NCI-H446 (cell line): ENCODE results near the gene YIPF6.
"Not testable (repeated sequence)": the region's sequence is repeated elsewhere in the genome, so short reads cannot be mapped to it uniquely, and the experiment has no call there.

ENCODE experiments used
- DNase-seq, 2 experiments: peaks; one replicate each; lab custom pipeline; 2025; lab: John Stamatoyannopoulos, UW

YIPF6 gene

GRCh38 chrX:68498508-68499379 lies at the start of gene YIPF6:
YIPF6 (plus strand) TSS chrX:68499051; CDS start chrX:68499067, 16 bp downstream.
- peak; percentile 10 to 74 for DNase-seq

- no peak for DNase-seq
Observed at GRCh38 chrX:68451720-68452119, 47.1 kb upstream of the YIPF6 start.

- no peak for DNase-seq
Observed at GRCh38 chrX:68454476-68455150, 44.2 kb upstream of the YIPF6 start.

GRCh38 chrX:68455151-68455510 lies 43.7 kb upstream of the YIPF6 start:
- DNase-seq, result no peak

GRCh38 chrX:68461093-68461492 lies 37.8 kb upstream of the YIPF6 start:
- DNase-seq, result no peak

- DNase-seq, result no peak
Observed at GRCh38 chrX:68461576-68461975, 37.3 kb upstream of the YIPF6 start.

GRCh38 chrX:68462197-68462596 lies 36.7 kb upstream of the YIPF6 start:
- DNase-seq, result no peak

GRCh38 chrX:68462653-68463052 lies 36.2 kb upstream of the YIPF6 start:
- peak; percentile 1 to 37 for DNase-seq

- DNase-seq, result no peak
Observed at GRCh38 chrX:68463880-68464279, 35.0 kb upstream of the YIPF6 start.

- no peak for DNase-seq
Observed at GRCh38 chrX:68464796-68465195, 34.1 kb upstream of the YIPF6 start.

- DNase-seq, result no peak
Observed at GRCh38 chrX:68480969-68481368, 17.9 kb upstream of the YIPF6 start.

- not testable (repeated sequence) for DNase-seq
Observed at GRCh38 chrX:68486198-68486597, 12.7 kb upstream of the YIPF6 start.

GRCh38 chrX:68487254-68487653 lies 11.6 kb upstream of the YIPF6 start:
- no peak for DNase-seq

GRCh38 chrX:68487924-68488323 lies 10.9 kb upstream of the YIPF6 start:
- DNase-seq, result no peak

- DNase-seq, result no peak
Observed at GRCh38 chrX:68488657-68489056, 10.2 kb upstream of the YIPF6 start.

GRCh38 chrX:68490644-68491043 lies 8.2 kb upstream of the YIPF6 start:
- peak in 1 of 2 experiments; percentile 7 for DNase-seq

- no peak for DNase-seq
Observed at GRCh38 chrX:68492583-68492982, 6.3 kb upstream of the YIPF6 start.

- DNase-seq, result not testable (repeated sequence)
Observed at GRCh38 chrX:68493776-68494175, 5.1 kb upstream of the YIPF6 start.

GRCh38 chrX:68498044-68498507 lies 775 bp upstream of the YIPF6 start:
- no peak for DNase-seq

GRCh38 chrX:68499543-68500504 lies 973 bp downstream of the YIPF6 start:
- no peak for DNase-seq

- no peak for DNase-seq
Observed at GRCh38 chrX:68503836-68504636, 5.2 kb downstream of the YIPF6 start.
